Measurements from ENCODE around the gene EMILIN1.
"Not testable (repeated sequence)": the region's sequence is repeated elsewhere in the genome, so short reads cannot be mapped to it uniquely, and the experiment has no call there.

Gene EMILIN1

GRCh38 chr2:27095745-27096651 is 17.6 kb downstream of the EMILIN1 start:
- peak; percentile 44 for DNase-seq

DNA sequence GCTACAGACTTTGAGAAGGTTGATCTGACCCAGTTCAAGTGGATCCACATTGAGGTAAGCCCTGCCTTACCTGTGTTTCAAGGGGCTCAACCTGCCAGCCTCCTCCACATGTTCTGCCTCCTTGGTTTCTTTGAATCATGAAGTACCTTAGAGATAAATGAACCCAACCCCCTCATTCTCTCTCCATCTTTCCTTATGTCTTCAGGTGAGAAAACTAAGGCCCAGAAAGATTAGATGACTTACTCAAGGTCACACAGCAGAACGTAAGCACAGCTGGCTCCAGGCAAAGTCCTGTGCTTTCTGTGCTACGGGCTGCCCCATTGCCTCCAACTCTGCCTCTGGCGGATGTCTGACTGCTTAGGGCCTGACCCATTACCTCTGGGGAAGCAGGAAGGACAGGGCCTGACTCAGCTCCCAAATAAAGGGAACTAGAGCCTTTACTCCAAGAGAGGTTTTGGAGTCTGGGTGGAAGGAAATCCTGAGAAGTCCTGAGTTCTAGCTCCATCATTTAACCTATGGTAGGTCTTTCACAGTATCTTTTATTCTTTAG is 18.4 kb downstream of the EMILIN1 start:
- DNase-seq = no peak

DNA sequence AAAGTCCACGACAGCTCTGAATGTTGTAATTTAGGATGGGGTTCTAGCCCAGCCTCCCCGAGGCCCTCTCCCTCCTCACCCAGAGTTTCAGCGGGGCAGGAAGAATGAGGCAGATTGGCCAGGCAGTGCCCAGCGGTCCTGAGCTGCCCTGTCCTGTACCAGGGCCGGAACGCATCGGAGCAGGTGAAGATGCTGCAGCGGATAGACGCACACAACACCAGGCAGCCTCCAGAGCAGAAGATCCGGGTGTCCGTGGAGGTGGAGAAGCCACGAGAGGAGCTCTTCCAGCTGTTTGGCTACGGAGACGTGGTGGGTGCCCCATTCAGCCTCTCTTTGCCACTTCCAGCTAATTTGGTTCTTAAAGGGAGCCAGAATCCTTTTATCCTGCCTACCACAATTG is 18.9 kb downstream of the EMILIN1 start:
- no peak for DNase-seq

DNA sequence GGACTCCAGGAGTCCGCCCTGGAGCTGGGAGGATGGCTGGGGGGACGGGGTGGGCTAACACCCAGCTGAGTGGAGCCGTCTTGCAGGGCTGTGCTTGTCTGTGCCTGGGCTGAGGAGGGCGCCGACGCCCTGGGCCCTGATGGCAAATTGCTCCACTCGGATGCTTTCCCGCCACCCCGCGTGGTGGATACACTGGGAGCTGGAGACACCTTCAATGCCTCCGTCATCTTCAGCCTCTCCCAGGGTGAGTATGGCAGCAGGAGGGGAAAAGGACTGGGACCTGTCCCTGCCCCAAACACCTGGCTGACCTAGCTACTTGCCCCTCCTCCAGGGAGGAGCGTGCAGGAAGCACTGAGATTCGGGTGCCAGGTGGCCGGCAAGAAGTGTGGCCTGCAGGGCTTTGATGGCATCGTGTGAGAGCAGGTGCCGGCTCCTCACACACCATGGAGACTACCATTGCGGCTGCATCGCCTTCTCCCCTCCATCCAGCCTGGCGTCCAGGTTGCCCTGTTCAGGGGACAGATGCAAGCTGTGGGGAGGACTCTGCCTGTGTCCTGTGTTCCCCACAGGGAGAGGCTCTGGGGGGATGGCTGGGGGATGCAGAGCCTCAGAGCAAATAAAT is 21.0 kb downstream of the EMILIN1 start:
- DNase-seq = no peak

DNA sequence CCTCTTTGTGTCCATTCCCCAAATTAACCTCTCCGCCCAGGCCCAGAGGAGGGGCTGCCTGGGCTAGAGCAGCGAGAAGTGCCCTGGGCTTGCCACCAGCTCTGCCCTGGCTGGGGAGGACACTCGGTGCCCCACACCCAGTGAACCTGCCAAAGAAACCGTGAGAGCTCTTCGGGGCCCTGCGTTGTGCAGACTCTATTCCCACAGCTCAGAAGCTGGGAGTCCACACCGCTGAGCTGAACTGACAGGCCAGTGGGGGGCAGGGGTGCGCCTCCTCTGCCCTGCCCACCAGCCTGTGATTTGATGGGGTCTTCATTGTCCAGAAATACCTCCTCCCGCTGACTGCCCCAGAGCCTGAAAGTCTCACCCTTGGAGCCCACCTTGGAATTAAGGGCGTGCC is 21.6 kb downstream of the EMILIN1 start:
- no peak for DNase-seq

DNA sequence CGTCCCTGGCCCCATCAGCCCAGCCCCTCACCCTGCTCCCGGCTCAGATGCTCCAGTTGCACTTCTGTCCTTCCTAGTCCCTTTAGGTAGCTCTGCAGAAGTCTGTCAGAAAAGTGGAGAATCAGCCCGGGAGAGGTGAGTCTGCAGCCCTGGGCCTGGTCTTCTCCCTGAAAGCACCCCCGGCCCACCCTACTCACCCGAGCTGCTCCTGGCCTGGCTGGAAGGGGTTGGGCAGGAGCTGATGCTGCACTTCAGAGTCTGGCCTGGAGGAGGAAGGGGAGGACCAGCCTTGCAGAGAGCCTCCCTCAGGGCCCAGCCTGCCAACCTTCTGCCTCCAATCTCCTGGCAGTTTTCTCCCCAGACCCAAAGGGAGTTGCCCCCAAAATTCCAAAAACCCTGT is 23.9 kb downstream of the EMILIN1 start:
- DNase-seq = no peak

- no peak for DNase-seq
Measured at GRCh38 chr2:27105981-27106380, 27.6 kb downstream of the EMILIN1 start.

DNA sequence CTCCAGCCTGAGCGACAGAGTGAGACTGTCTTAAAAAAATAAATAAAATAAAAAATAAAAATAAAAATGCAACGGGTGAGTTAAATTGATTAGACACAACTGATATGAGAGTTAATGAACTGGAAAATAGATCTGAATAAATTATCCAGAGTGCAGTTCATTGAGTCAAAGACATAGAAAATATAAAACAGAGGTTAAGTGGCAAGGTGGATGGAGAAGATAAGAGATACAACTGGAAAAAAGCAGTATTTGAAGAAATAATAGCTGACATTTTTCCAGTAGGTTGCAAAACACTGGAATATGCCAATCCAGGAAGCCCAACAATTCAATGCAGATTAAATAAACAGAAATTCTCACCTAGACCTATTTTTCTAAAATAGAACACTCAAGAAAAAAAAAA is 29.8 kb downstream of the EMILIN1 start:
- DNase-seq = no peak

- DNase-seq = no peak
Measured at GRCh38 chr2:27109083-27109482, 30.7 kb downstream of the EMILIN1 start.

DNA sequence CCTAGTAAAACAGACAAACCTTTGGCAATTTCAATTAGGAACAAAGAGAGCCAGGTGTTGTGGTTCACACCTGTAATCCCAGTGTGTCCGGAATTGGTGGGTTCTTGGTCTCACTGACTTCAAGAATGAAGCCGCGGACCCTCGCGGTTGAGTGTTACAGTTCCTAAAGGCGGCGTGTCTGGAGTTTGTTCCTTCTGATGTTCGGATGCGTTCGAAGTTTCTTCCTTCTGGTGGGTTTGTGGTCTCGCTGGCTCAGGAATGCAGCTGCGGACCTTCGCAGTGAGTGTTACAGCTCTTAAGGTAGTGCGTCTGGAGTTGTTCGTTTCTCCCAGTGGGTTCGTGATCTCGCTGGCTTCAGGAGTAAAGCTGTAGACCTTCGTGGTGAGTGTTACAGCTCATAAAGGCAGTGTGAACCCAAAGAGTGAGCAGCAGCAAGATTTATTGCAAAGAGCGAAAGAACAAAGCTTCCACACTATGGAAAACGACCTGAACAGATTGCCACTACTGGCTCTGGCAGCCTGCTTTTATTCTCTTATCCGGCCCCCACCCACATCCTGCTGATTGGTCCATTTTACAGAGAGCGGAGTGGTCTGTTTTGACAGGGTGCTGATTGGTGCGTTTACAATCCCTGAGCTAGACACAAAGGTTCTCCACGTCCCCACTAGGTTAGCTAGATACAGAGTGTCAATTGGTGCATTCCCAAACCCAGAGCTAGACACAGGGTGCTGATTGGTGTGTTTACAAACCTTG is 32.4 kb downstream of the EMILIN1 start:
- DNase-seq = not testable (repeated sequence)

- not testable (repeated sequence) for DNase-seq
Measured at GRCh38 chr2:27111392-27112078, 33.1 kb downstream of the EMILIN1 start.

- DNase-seq = no peak
Measured at GRCh38 chr2:27115519-27115918, 37.1 kb downstream of the EMILIN1 start.

DNA sequence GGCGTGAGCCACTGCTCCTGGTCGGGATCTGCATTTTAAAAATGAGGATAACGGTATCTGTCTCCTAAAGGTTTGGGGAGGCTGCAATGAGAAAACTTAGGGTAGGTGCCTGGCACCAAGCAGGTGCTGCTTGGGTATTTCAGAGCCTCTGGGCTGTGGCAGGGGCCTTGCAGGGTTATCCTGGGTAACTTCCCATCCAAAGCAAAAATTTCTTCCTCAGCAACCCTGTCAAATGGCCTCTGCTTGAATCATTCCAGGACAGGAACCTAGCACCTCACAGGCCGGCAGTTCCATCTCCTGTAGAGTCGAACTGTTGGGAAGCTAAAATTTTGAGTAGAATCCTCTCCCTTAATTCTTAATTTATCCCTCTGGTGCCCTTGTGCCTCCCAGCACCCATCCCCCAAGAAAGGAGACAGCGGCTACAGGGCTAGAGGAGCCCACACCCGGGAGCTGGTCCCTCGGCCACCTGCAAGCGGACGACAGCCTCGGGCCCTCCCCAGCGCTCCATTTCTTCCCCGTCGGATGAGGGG is 39.6 kb downstream of the EMILIN1 start:
- DNase-seq = no peak

GRCh38 chr2:27118525-27119329 is 40.3 kb downstream of the EMILIN1 start, which contains the start of gene CGREF1:
CGREF1 (minus strand) TSS chr2:27119128; CDS start chr2:27104366, 14,762 bp downstream.
- DNase-seq = no peak

DNA sequence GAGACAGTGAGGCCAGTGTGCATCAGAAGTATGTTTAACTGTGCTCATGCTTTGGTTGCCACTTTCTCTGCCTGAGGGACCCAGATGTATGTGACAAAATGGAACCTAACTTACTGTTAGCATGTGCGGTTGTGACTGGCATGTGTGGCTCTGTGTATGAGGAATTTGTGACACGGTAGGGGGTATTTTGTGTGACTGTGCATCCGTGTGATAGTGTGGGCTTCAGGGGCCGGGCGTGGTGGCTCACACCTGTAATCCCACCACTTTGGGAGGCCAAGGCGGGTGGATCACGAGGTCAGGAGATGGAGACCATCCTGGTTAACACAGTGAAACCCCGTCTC is 40.9 kb downstream of the EMILIN1 start:
- DNase-seq = not testable (repeated sequence)

DNA sequence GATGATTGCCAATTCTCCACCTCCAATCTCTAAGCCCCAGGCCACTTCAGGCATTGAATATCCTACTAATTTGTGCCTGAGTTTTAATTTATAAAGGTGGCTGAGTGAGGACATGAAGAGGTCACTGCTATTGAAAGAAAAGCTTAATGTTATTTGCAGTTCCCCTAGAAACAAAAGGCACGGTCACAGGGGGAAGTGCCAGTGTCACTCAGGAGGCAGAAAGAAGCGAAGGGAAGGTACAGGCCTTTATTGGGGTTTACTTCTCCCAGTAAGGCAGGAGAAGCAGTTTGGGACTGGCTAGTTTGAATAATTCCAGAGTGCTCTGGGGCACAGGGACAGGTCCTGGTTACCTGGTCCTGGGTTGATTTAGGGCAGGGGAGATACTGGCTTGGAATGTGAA is 43.5 kb downstream of the EMILIN1 start:
- DNase-seq = no peak

DNA sequence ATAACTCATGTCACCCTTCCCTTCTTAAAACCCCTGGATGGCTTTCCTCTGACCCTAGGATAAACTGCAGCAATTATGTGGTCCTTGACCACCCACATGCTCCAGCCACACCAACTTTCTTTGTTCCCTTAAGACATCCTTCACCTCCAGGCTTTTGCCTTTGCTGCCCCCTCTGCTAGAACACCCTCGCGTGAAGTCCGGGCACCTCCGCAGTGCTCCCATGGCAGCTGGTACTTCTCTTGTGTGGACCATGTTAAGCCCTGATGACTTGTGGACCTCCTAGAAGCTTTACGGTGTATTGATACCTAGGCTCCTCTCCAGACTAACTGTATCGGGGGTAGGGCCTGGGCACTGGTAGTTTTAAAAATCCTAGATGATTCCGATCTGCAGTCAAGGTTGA is 44.4 kb downstream of the EMILIN1 start:
- DNase-seq = no peak

- peak; percentile 65 for DNase-seq
Measured at GRCh38 chr2:27123302-27124150, 45.1 kb downstream of the EMILIN1 start, which contains the start of gene ABHD1. ABHD1 (plus strand) TSS chr2:27123815; CDS start chr2:27123949, 134 bp downstream.

DNA sequence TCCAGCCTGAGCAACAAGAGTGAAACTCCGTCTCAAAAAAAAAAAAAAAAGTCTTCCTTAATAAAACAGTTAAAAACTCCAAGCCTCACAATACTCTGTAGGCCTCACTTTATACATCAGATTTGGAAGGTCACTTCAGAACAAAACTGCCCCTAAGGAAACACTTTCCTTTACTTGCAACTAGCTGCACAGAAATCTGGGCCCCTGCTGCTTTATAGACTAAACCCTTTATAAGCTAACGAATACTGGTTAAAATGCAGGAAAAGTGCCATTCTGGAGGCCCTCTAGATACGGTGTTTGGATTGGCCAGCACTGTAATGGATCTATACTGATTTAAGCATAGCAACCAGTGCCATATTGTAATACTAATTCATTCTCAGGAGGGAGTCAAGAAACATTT is 46.7 kb downstream of the EMILIN1 start:
- no peak for DNase-seq

GRCh38 chr2:27126252-27126710 is 47.9 kb downstream of the EMILIN1 start:
- DNase-seq = no peak

Measured in CD4-positive, alpha-beta T cell treated with Interleukin-4 for 4 hours (primary cell).